ENCODE data around the gene LRRC8D. TPM values are rescaled to one million over a fixed set of nuclear protein-coding genes. Genes with fewer than 3 reads are reported as not detected.

LRRC8D gene
- total RNA-seq, 1 donor from 2014 or later: 17.0 TPM

DNA sequence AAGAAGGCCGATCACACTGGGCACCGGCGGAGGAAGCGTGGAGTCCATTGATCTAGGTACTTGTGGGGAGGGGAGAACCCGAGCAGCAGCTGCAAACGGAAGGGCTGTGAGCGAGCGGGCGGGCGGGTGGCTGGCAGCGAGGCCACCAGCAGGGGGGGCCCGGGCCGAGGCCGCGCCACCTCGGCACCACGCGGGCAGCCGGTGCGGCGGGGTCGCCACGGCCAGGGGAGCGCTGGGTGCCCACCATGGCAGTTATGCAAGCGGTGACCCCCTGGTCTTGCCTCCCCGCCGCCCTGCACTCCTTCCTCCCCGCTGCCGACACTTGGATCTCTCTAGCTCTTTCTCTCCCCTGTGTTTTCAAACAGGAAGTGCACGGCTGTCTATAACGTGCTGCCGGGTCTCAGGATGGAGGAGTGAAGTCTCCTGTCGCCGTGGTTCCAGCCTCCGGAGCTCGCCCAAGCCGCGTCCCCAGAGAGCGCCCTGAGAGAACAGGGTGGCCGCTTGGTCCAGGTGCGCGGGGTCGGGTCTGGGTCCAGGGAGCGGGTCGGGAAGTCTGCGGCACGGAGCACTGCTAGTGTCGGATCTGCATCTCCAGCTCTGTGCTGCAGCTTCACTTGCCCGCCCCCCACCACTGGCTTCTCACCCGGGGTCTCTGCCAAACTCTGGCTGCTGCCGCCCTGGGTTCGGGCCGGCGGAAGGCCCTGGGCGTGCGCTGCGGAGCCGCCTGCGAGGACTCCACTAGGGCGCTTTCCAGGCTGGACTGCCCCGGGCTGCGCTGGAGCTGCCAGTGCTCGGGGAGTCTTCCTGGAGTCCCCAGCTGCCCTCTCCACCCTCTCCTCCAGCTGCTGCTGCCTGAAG is 22.7 kb downstream of the LRRC8D start:
- intact Hi-C loops (cut with DNase I): no loop called here
- no peaks in the 10 kb centered on the region for H3K9me3 ChIP-seq

DNA sequence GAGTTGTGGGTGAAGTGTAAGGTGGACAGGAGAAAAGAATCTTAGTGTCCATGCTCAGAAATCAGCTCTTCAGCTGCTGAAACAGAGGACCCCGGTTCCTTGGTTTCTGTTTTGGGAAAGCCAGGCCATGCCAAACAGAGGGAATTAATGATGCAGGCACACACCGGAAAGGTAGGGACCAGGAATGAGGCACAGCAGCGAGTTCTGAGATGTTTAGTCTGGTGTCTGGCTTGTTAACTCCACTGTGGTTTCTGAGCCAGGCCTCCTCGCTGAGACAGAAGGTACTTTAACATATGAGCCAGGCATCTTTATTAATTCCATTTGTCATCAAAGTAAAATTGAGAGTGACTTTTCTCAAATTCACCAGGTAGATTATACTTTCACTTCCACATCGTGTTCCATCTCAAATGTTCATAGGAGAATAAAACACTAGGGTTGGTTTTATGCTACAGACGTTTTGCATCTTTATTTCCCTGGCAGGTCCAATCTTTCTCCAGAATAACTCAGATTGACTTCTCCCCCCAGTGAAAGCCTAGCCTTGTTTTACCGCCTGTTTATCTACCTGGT is 23.5 kb downstream of the LRRC8D start:
- TF ChIP-seq, protein P1, sequence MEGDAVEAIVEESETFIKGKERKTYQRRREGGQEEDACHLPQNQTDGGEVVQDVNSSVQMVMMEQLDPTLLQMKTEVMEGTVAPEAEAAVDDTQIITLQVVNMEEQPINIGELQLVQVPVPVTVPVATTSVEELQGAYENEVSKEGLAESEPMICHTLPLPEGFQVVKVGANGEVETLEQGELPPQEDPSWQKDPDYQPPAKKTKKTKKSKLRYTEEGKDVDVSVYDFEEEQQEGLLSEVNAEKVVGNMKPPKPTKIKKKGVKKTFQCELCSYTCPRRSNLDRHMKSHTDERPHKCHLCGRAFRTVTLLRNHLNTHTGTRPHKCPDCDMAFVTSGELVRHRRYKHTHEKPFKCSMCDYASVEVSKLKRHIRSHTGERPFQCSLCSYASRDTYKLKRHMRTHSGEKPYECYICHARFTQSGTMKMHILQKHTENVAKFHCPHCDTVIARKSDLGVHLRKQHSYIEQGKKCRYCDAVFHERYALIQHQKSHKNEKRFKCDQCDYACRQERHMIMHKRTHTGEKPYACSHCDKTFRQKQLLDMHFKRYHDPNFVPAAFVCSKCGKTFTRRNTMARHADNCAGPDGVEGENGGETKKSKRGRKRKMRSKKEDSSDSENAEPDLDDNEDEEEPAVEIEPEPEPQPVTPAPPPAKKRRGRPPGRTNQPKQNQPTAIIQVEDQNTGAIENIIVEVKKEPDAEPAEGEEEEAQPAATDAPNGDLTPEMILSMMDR (IDR thresholded peaks at IDR 0.05): no peak
- Histone ChIP-seq H3K36me3 (no peaks in the 10 kb centered on the region), H3K9me3 (no peaks in the 10 kb centered on the region), H3K27me3 (no peaks in the 10 kb centered on the region), H3K4me1 (peaks cover 14% of the 10 kb centered on the region), H3K4me3 (peak overlapping the region; percentile 73), H3K27ac (peak overlapping the region; percentile 69)
- no peak for DNase-seq
- intact Hi-C loops (cut with DNase I): no loop called here
- ATAC-seq: no peak

More for the DNA sequence above, 22.7 kb downstream of the LRRC8D start:
- Histone ChIP-seq H3K4me1 (peaks cover 14% of the 10 kb centered on the region), H3K27ac (peak overlapping the region; percentile 69), H3K36me3 (no peaks in the 10 kb centered on the region), H3K27me3 (no peaks in the 10 kb centered on the region), H3K4me3 (peak overlapping the region; percentile 73)
- TF ChIP-seq, protein P1 (IDR thresholded peaks at IDR 0.05): peak; percentile 64
- ATAC-seq (peak; percentile 97), DNase-seq (peak; percentile 81)

DNA sequence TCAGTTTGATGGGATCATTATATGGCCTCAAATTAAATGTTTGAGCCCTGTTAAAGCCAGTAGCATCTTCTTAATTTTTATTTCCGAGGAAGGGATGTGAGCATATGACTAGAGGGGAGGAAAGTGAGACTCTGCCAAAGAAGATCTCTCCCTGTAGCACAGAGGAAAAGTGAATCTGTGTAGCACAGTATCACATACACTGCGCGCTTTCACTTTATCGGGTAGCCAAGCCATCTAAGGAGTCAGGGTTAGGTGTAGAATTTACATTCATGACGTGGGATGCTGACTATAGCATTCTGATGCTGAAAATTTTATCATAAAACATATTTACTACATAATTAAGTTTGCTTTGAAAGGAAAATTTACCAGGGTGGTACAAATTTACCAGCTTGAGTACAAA is 24.0 kb downstream of the LRRC8D start:
- TF ChIP-seq, protein P1 (IDR thresholded peaks at IDR 0.05): no peak
- DNase-seq (no peak), ATAC-seq (no peak)
- no peaks in the 10 kb centered on the region for H3K27me3 ChIP-seq
- H3K4me1 ChIP-seq: peaks cover 14% of the 10 kb centered on the region
- intact Hi-C loops (cut with DNase I): no loop called here
- H3K36me3 ChIP-seq: no peaks in the 10 kb centered on the region
- no peaks in the 10 kb centered on the region for H3K9me3 ChIP-seq
- no peak overlapping the region for H3K4me3 ChIP-seq
- no peak overlapping the region for H3K27ac ChIP-seq

DNA sequence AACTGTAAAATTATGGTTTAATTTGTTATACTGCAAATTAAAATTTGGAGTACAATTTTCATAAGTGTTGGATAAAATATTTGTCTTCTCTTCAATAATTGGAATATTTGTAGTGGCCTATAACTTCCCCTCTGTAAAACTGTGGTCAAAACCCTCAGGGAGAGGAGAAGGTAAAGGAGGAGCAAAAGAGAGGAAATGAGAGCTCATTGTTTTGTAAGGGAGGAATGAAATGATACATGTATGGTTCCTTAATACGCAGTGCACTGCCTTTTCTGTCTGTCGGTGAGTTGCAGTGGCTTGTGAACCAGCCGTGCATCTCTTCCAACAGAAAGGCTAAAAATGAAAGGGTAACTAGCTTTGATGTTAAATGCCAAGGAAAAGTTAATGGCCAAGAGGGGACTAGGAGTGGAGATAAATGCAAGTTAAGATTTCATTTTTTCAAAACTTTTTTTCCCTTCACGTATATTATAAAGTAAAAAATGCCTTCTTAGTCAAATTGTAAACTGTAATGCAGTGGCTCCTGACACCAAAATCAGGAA is 26.4 kb downstream of the LRRC8D start:
- Histone ChIP-seq H3K9me3 (no peaks in the 10 kb centered on the region), H3K27ac (no peak overlapping the region), H3K36me3 (no peaks in the 10 kb centered on the region), H3K4me3 (no peak overlapping the region), H3K4me1 (peaks cover 14% of the 10 kb centered on the region), H3K27me3 (no peaks in the 10 kb centered on the region)
- intact Hi-C loops (cut with DNase I): no loop called here
- DNase-seq (no peak), ATAC-seq (peak; percentile 30)
- TF ChIP-seq, protein P1 (IDR thresholded peaks at IDR 0.05): no peak

DNA sequence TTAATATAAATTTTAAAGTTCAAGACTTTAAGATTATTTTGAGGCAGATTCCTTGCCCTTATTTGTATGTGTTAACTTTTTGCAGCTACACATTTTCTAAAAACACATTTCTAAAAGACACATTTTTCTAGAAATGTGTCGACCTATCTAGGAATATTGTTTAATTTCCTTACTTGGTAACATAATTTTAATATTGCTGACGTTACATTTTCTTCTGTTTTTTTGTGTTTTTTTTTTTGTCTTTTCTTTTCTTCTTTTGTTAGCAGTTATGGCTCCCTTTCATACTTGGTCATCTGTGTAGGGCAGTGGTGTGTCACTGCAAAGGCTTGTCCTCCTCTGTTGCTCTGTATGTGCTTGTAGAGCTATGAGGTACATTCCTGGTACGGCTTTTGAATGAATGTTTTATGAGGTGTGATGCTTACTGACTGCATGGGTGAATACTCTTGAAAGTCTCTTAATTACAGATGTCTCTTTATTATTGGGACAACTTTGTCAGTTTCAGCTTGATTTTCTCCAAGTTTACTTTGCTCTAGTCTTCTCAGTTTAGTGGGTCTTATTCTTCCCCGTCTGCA is 30.1 kb downstream of the LRRC8D start:
- ATAC-seq (no peak), DNase-seq (no peak)
- no peak overlapping the region for H3K4me3 ChIP-seq
- no peaks in the 10 kb centered on the region for H3K4me1 ChIP-seq
- H3K36me3 ChIP-seq: no peaks in the 10 kb centered on the region
- no peak overlapping the region for H3K27ac ChIP-seq
- H3K27me3 ChIP-seq: no peaks in the 10 kb centered on the region
- intact Hi-C loops (cut with DNase I): no loop called here
- TF ChIP-seq, protein P1 (IDR thresholded peaks at IDR 0.05): no peak
- H3K9me3 ChIP-seq: no peaks in the 10 kb centered on the region

Data from upper lobe of right lung (tissue), 1 donor.